Body of pancreas (tissue), 4 donors: Measurements from ENCODE around the gene CCNDBP1. TPM values are rescaled to one million over a fixed set of nuclear protein-coding genes. Genes with fewer than 3 reads are reported as not detected.

Experiments
- ATAC-seq: fragments of 150-250 bp; one replicate; pipeline ENCODE4 v1.9.1; 2016
- DNase-seq, 4 donors: peaks; one replicate each; pipeline ENCODE4 v3.0.0-alpha.2; 2019
- H3K27ac ChIP-seq, 4 donors: fragments of 200-600 bp; sonication (generic); 1 replicate in 3 of 4; 2 replicates in 1 of 4; pipeline versions ENCODE4 v1.5.1 to v1.6.1; 2016 to 2019; ENCODE audit warnings: mild to moderate bottlenecking in 1 of 4, mixed read lengths in 1 of 4, moderate library complexity in 1 of 4
- H3K27me3 ChIP-seq, 2 donors: fragments of 200-600 bp; sonication (generic); one replicate each; pipeline ENCODE4 v1.6.0; 2016; ENCODE audit warnings: mild to moderate bottlenecking in 1 of 2
- H3K36me3 ChIP-seq, 2 donors: fragments of 200-600 bp; sonication (generic); replicated peaks in 1 of 2; 2 replicates each; pipeline ENCODE4 v1.5.1; 2016; ENCODE audit warnings: low read depth in 2 of 2; ENCODE audit not compliant: insufficient read depth in 1 of 2
- H3K4me1 ChIP-seq: fragments of 200-600 bp; sonication (generic); one replicate; pipeline ENCODE4 v1.6.0; 2016
- H3K4me3 ChIP-seq, 2 donors: fragments of 200-600 bp; sonication (generic); 1 replicate in 1 of 2; 2 replicates in 1 of 2; pipeline ENCODE4 v1.5.1; 2016 to 2019
- H3K9me3 ChIP-seq, 3 donors: fragments of 200-600 bp; sonication (generic); 1 replicate in 2 of 3; 2 replicates in 1 of 3; pipeline ENCODE4 v1.5.1; 2016
- CTCF ChIP-seq, 7 experiments: fragments of 450-650 bp in 4 of 7; fragments of 200-600 bp in 3 of 7; sonication (generic) in 3 of 7; IDR thresholded peaks; one replicate each; pipeline ENCODE4 v1.5.1; 2016 to 2019; ENCODE audit warnings: antibody characterized with exemption in 7 of 7
- POLR2A ChIP-seq, 3 donors: fragments of 450-650 bp; IDR thresholded peaks; one replicate each; pipeline ENCODE4 v1.6.1; 2016; ENCODE audit warnings: antibody characterized with exemption in 3 of 3, mild to moderate bottlenecking in 2 of 3
- WGBS, 2 donors: methylation state at CpG; one replicate each; pipeline ENCODE4 v1.1.5; 2017; 5-methylcytosine and 5-hydroxymethylcytosine counted together
- intact Hi-C: fragments of 100-400 bp; cut with DNase I; formaldehyde crosslinking; loops from one replicate; pipeline ENCODE4 v1.15.1; 2023
- total RNA-seq, 2 donors: library from RNA; depleted of rRNA; stranded (reverse); fragments of >200 nt; gene quantifications; one replicate each; pipeline ENCODE4 v1.1.0, GENCODE V29; 2016

The CCNDBP1 gene
- total RNA-seq, 2 donors from 2014 or later = 15.5 to 37.1 TPM

DNA sequence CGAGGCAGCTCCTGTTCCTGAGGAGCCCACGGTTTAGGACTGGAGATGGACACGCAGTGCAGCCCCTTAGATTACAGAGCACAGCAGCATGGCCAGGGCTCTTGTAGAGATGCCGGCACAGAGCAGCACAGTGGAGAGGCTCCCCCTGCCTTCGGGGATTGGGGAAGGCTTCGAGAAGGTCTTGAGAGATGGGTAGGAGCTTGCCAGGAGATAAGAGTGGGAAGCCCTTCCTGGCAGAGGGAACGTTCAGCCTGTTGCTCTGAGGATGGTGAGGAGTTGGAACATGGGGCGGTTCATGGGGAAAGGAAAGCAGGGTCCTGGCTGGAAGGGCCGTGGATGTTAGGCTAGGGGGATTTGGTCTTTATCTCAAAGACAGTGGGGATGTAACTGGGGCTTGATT, 25.6 kb downstream of the CCNDBP1 start:
- Histone ChIP-seq H3K27ac (no peak overlapping the region), H3K27me3 (peaks cover 0 to 9% of the 10 kb centered on the region in 2 donors), H3K36me3 (no peaks in the 10 kb centered on the region), H3K4me3 (no peak overlapping the region), H3K9me3 (no peaks in the 10 kb centered on the region), H3K4me1 (no peaks in the 10 kb centered on the region)
- WGBS, 2 donors = 57 to 64% methylated on average over 9 of the region's 9 CpGs
- TF ChIP-seq POLR2A (IDR thresholded peaks at IDR 0.05) (no peak), CTCF (IDR thresholded peaks at IDR 0.05) (no peak)
- intact Hi-C loops = no loop called here
- DNase-seq (no peak), ATAC-seq (no peak)

- Histone ChIP-seq H3K36me3 (no peaks in the 10 kb centered on the region), H3K27me3 (peaks cover 0 to 9% of the 10 kb centered on the region in 2 donors), H3K27ac (no peak overlapping the region), H3K4me1 (no peaks in the 10 kb centered on the region), H3K9me3 (no peaks in the 10 kb centered on the region), H3K4me3 (no peak overlapping the region)
- TF ChIP-seq CTCF (IDR thresholded peaks at IDR 0.05) (no peak), POLR2A (IDR thresholded peaks at IDR 0.05) (no peak)
- intact Hi-C loops = no loop called here
- DNase-seq = no peak
- WGBS, 2 donors = 64 to 82% methylated on average over 4 of the region's 4 CpGs
- no peak for ATAC-seq
These were observed 26.1 kb downstream of the CCNDBP1 start for GRCh38 chr15:43211224-43211735.

DNA sequence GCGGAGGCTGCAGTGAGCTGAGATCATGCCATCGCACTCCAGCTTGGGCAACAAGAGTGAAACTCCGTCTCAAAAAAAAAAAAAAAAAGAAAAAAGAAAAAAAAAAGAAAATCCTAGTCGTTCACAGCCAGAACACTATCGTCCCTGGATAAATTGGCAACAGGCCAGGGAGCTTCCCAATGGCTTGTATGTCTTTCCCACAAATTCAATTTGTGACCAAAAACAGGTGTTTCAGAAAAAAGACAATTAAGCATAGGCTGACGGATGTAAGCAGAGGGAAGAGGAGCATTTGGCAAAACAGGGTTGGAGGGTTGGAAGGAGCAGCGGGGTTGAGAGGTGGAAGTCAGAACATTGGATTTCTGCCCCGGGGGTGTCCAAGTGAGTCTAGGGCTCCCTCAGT, 27.1 kb downstream of the CCNDBP1 start:
- no peak for ATAC-seq
- DNase-seq = no peak
- intact Hi-C loops = no loop called here
- TF ChIP-seq CTCF (IDR thresholded peaks at IDR 0.05) = no peak
- no peak for TF ChIP-seq POLR2A (IDR thresholded peaks at IDR 0.05)
- Histone ChIP-seq H3K27ac (no peak overlapping the region), H3K27me3 (peaks cover 0 to 9% of the 10 kb centered on the region in 2 donors), H3K4me3 (no peak overlapping the region), H3K9me3 (no peaks in the 10 kb centered on the region), H3K36me3 (no peaks in the 10 kb centered on the region), H3K4me1 (no peaks in the 10 kb centered on the region)
- WGBS, 2 donors = 72 to 76% methylated on average over 8 of the region's 8 CpGs

- Histone ChIP-seq H3K9me3 (no peaks in the 10 kb centered on the region), H3K4me3 (no peak overlapping the region), H3K36me3 (no peaks in the 10 kb centered on the region), H3K27ac (no peak overlapping the region), H3K27me3 (peaks cover 0 to 6% of the 10 kb centered on the region in 2 donors), H3K4me1 (no peaks in the 10 kb centered on the region)
- intact Hi-C loops = no loop called here
- ATAC-seq (no peak), DNase-seq (no peak)
- TF ChIP-seq CTCF (IDR thresholded peaks at IDR 0.05) = no peak
- no peak for TF ChIP-seq POLR2A (IDR thresholded peaks at IDR 0.05)
These were observed 27.7 kb downstream of the CCNDBP1 start for GRCh38 chr15:43212951-43213350.

- Histone ChIP-seq H3K36me3 (no peaks in the 10 kb centered on the region), H3K9me3 (no peaks in the 10 kb centered on the region), H3K27me3 (peaks cover 0 to under 1% of the 10 kb centered on the region in 2 donors), H3K4me1 (no peaks in the 10 kb centered on the region), H3K4me3 (no peak overlapping the region), H3K27ac (no peak overlapping the region)
- TF ChIP-seq POLR2A (IDR thresholded peaks at IDR 0.05) (no peak), CTCF (IDR thresholded peaks at IDR 0.05) (no peak)
- 25 to 73% methylated on average over 1 to 5 of the region's 5 CpGs for WGBS, 2 donors
- ATAC-seq (no peak), DNase-seq (no peak)
- intact Hi-C loops = no loop called here
These were observed 28.3 kb downstream of the CCNDBP1 start for GRCh38 chr15:43213466-43213865.
